HepG2 (cell line): ENCODE measurements around the gene NEK5. TPM values are rescaled to one million over a fixed set of nuclear protein-coding genes. Genes with fewer than 3 reads are reported as not detected.
A peak's percentile ranks its signal among the peaks of the same experiment; 100 is the strongest.

Experiments
- AKNA ChIP-seq: sonication (generic); formaldehyde crosslinking; IDR thresholded peaks from 2 replicates; pipeline ENCODE4 v1.4.0; 2020; ENCODE audit warnings: missing genetic modification reagents, borderline replicate concordance
- ATRX ChIP-seq: sonication (generic); formaldehyde crosslinking; IDR thresholded peaks from 2 replicates; pipeline ENCODE4 v1.4.0; 2020; ENCODE audit warnings: missing genetic modification reagents, borderline replicate concordance
- CEBPB ChIP-seq: IDR thresholded peaks from 2 replicates; pipeline ENCODE4 v1.6.1; 2011; ENCODE audit warnings: low read depth, low read length, improper control_type of control experiment, borderline replicate concordance
- CHD4 ChIP-seq: fragments of 200-600 bp; sonication (generic); IDR thresholded peaks from 2 replicates; pipeline ENCODE4 v1.7.0; 2017; ENCODE audit warnings: mild to moderate bottlenecking, low read length, borderline replicate concordance
- ERF ChIP-seq: IDR thresholded peaks from 2 replicates; pipeline ENCODE4 v1.6.1; 2018; ENCODE audit warnings: missing biosample characterization, missing genetic modification reagents
- FOSL2 ChIP-seq: sonication (generic); formaldehyde crosslinking; IDR thresholded peaks from 2 replicates; pipeline ENCODE4 v1.4.0; 2020; ENCODE audit warnings: missing genetic modification reagents
- FOXK2 ChIP-seq: fragments of 450-650 bp; IDR thresholded peaks from 2 replicates; pipeline ENCODE4 v1.6.1; 2016
- HOXA5 ChIP-seq: sonication (generic); formaldehyde crosslinking; IDR thresholded peaks from 2 replicates; pipeline ENCODE4 v1.4.0; 2020; ENCODE audit warnings: missing genetic modification reagents
- KAT2B ChIP-seq: fragments of 150-350 bp; IDR thresholded peaks from 2 replicates; pipeline ENCODE4 v1.6.1; 2014; ENCODE audit warnings: low read depth, low read length, borderline replicate concordance
- KDM5A ChIP-seq: fragments of 200-600 bp; sonication (generic); IDR thresholded peaks from 2 replicates; pipeline ENCODE4 v1.7.0; 2018; ENCODE audit warnings: antibody characterized with exemption, mild to moderate bottlenecking, low read length, borderline replicate concordance
- KLF13 ChIP-seq: sonication (generic); formaldehyde crosslinking; IDR thresholded peaks from 2 replicates; pipeline ENCODE4 v1.4.0; 2020; ENCODE audit warnings: mild to moderate bottlenecking, missing genetic modification reagents
- MYC ChIP-seq: sonication (generic); formaldehyde crosslinking; IDR thresholded peaks from 2 replicates; pipeline ENCODE4 v1.9.0; 2021; ENCODE audit warnings: missing genetic modification reagents, borderline replicate concordance
- RFX5 ChIP-seq: IDR thresholded peaks from 2 replicates; pipeline ENCODE4 v1.6.1; 2011; ENCODE audit warnings: low read depth, low read length, improper control_type of control experiment
- SMAD1 ChIP-seq: sonication (generic); formaldehyde crosslinking; IDR thresholded peaks from 2 replicates; pipeline ENCODE4 v1.4.0; 2020; ENCODE audit warnings: missing genetic modification reagents, low read depth, mild to moderate bottlenecking, borderline replicate concordance
- SRSF1 ChIP-seq: fragments of 200-400 bp; formaldehyde crosslinking; optimal IDR thresholded peaks from 2 replicates; pipeline ENCODE3; 2017; ENCODE audit warnings: mild to moderate bottlenecking, low read depth, low read length, moderate library complexity
- YEATS4 ChIP-seq: sonication (generic); formaldehyde crosslinking; IDR thresholded peaks from 2 replicates; pipeline ENCODE4 v1.4.0; 2020; ENCODE audit warnings: missing genetic modification reagents, borderline replicate concordance
- ZBED4 ChIP-seq: sonication (generic); formaldehyde crosslinking; IDR thresholded peaks from 2 replicates; pipeline ENCODE4 v1.4.0; 2020; ENCODE audit warnings: missing genetic modification reagents, borderline replicate concordance
- ZBTB38 ChIP-seq: sonication (generic); formaldehyde crosslinking; IDR thresholded peaks from 2 replicates; pipeline ENCODE4 v1.5.1; 2020; ENCODE audit warnings: mild to moderate bottlenecking, missing genetic modification reagents
- ZFP90 ChIP-seq: sonication (generic); formaldehyde crosslinking; IDR thresholded peaks from 2 replicates; pipeline ENCODE4 v1.8.0; 2022; ENCODE audit warnings: missing genetic modification reagents, mild to moderate bottlenecking, inconsistent platforms, borderline replicate concordance
- ZFY ChIP-seq: sonication (generic); formaldehyde crosslinking; IDR thresholded peaks from 2 replicates; pipeline ENCODE4 v1.4.0; 2020; ENCODE audit warnings: missing genetic modification reagents
- ZNF331 ChIP-seq: sonication (generic); formaldehyde crosslinking; IDR thresholded peaks from 2 replicates; pipeline ENCODE4 v1.4.0; 2020; ENCODE audit warnings: missing genetic modification reagents
- ZNF777 ChIP-seq: sonication (generic); formaldehyde crosslinking; IDR thresholded peaks from 2 replicates; pipeline ENCODE4 v1.4.0; 2020; ENCODE audit warnings: missing genetic modification reagents
- polyA plus RNA-seq, 8 experiments: library from polyadenylated mRNA; depleted of rRNA in 3 of 8; stranded (reverse) in 7 of 8; unstranded in 1 of 8; fragments of >200 nt; fragmentation: Illumina TruSeq in 4 of 8; extraction: Trizol in 4 of 8; gene quantifications; 2 replicates each; pipeline versions ENCODE4 v1.2.1 to v1.2.3, GENCODE V29; 2011 to 2016; ENCODE audit warnings: low read depth in 4 of 8, missing spikeins in 1 of 8, mixed read lengths in 1 of 8; ENCODE audit not compliant: insufficient read depth in 1 of 8
- total RNA-seq, 5 experiments: library from RNA; depleted of rRNA; stranded (reverse); fragments of >200 nt; fragmentation: Illumina TruSeq; extraction: Trizol; gene quantifications; 2 replicates each; pipeline ENCODE4 v1.2.3, GENCODE V29; 2016; ENCODE audit warnings: low read depth in 1 of 5

Gene NEK5
- total and polyA plus RNA-seq, 2 of the 13 experiments (the other 11 are each of a cell fraction or from before 2014, with no cell fraction given): 0.12 to 0.22 TPM

- peak; percentile 82 for TF ChIP-seq ZBED4
- peak; percentile 51; the same call in 1 of the 2 replicates for TF ChIP-seq SMAD1
- no peak for TF ChIP-seq CEBPB
- TF ChIP-seq HOXA5 (CRISPR knock-in tag): peak; percentile 73; the same call in 1 of the 2 replicates
- TF ChIP-seq KDM5A: no peak; the same call in 1 of the 2 replicates
- no peak for TF ChIP-seq SRSF1
- TF ChIP-seq FOXK2: no peak
- TF ChIP-seq FOSL2: peak; percentile 54; the same call in 1 of the 2 replicates
- peak; percentile 73 for TF ChIP-seq ZFY (CRISPR knock-in tag)
- peak; percentile 79 for TF ChIP-seq ZBTB38 (CRISPR knock-in tag)
- TF ChIP-seq AKNA: no peak
- TF ChIP-seq CHD4: 0 out of 2 replicates have a peak, but pooled peaks have one; percentile 56
- peak; percentile 97 for TF ChIP-seq ERF (CRISPR knock-in tag)
- no peak; the same call in none of the 2 replicates for TF ChIP-seq ZNF777 (CRISPR knock-in tag)
- no peak; the same call in none of the 2 replicates for TF ChIP-seq RFX5
- no peak; the same call in 1 of the 2 replicates for TF ChIP-seq ZFP90 (CRISPR knock-in tag)
- no peak for TF ChIP-seq KLF13 (CRISPR knock-in tag)
- TF ChIP-seq ATRX (CRISPR knock-in tag): no peak
- peak; percentile 90 for TF ChIP-seq YEATS4 (CRISPR knock-in tag)
- TF ChIP-seq ZNF331 (CRISPR knock-in tag): peak; percentile 84; the same call in 1 of the 2 replicates
- TF ChIP-seq KAT2B: peak; percentile 70; the same call in 1 of the 2 replicates
- TF ChIP-seq MYC (CRISPR knock-in tag): peak; percentile 82; the same call in 1 of the 2 replicates
Measured at GRCh38 chr13:52011632-52012511, 117.0 kb downstream of the NEK5 start, which contains the start of gene ALG11 (continued).
